Measurements from ENCODE around the gene MICB. TPM values are rescaled to one million over a fixed set of nuclear protein-coding genes. Genes with fewer than 3 reads are reported as not detected.

The MICB gene
- total RNA-seq, 2 experiments from 2014 or later, result 54.2 to 55.7 TPM

DNA sequence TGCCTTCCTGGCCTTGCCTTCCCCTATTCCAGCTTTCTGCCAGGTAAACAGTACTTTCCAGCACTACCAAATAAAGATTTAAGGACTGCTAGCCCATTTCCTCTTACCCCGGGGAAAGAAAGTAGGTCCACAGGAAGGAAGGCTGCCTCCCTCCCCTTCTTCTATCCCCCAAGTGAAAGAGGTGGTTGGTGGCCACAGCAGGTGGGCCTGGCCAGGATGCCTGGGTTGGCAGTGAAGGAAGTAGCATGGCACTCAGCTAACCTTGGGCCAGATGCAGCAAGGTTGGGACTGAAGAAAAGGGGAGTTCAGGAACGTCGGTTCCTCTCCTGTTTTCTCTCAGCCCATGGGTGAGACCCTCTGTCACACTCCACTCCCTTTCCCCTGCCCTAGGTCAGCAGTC, 58.4 kb downstream of the MICB start:
- no peak for DNase-seq
- Mint-ChIP-seq H3K36me3 (ENCODE audit: low read depth) (peaks cover 41% of the 10 kb centered on the region), H3K27ac (peak overlapping the region; percentile 6), H3K4me3 (no peak overlapping the region), H3K4me1 (peaks cover 64% of the 10 kb centered on the region), H3K9me3 (no peaks in the 10 kb centered on the region), H3K27me3 (no peaks in the 10 kb centered on the region)
- ChIA-PET CTCF (interaction anchor here (0.8 to 23.4 kb wide), 7 partner anchors 9 to 42 kb away, joined by 3 to 497 read pairs (median 7); partner anchors contain the start of genes ATP6V1G2, LTB, NCR3 and NFKBIL1), POLR2A (no interaction called here)

DNA sequence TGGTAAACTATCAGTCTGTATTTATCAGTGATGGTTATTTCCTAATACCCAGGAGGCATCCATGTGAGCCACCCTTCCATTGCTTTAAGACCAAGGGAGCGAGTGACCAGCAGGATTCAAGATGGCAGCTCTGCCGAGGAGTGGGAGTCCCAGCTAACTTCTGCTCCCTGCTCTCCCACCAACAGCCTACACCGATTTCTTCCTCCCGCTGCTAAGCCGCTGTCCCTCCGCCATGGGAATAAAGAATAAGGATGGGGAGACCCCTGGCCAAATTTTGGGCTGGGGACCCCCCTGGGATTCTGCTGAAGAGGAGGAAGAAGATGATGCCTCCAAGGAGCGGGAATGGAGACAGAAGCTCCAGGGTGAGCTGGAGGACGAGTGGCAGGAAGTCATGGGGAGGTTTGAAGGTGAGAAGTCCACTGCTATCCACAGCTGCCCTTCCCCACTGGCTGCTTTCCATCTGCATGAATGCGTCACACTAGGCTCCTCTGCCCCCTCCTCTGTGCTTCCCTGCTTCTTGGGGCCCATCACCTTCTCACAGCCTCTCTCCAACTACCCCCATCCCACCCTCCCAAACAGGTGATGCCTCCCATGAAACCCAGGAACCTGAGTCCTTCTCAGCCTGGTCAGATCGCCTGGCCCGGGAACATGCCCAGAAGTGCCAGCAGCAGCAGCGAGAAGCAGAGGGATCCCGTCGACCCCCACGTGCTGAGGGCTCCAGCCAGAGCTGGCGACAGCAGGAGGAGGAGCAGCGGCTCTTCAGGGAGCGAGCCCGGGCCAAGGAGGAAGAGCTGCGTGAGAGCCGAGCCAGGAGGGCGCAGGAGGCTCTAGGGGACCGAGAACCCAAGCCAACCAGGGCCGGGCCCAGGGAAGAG, 59.7 kb downstream of the MICB start:
- H3K4me1 Mint-ChIP-seq, result peaks cover 65% of the 10 kb centered on the region
- CTCF ChIA-PET, result interaction anchor here (1.1 to 23.4 kb wide), 7 partner anchors 9 to 41 kb away, joined by 4 to 497 read pairs (median 5); partner anchors contain the start of genes ATP6V1G2, LST1, LTB and NCR3
- H3K27ac Mint-ChIP-seq, result peak overlapping the region; percentile 69
- DNase-seq, result no peak
- no peaks in the 10 kb centered on the region for H3K9me3 Mint-ChIP-seq
- peaks cover 7% of the 10 kb centered on the region for H3K27me3 Mint-ChIP-seq
- POLR2A ChIA-PET, result no interaction called here
- H3K36me3 Mint-ChIP-seq (ENCODE audit: low read depth), result peaks cover 45% of the 10 kb centered on the region
- H3K4me3 Mint-ChIP-seq, result no peak overlapping the region

DNA sequence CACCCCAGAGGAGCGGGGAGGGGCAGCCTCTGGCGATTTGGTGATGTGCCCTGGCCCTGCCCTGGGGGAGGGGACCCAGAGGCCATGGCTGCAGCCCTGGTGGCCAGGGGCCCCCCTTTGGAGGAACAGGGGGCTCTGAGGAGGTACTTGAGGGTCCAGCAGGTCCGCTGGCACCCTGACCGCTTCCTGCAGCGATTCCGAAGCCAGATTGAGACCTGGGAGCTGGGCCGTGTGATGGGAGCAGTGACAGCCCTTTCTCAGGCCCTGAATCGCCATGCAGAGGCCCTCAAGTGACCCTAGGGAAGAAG, 60.3 kb downstream of the MICB start:
- Mint-ChIP-seq H3K27ac (peak overlapping the region; percentile 89), H3K36me3 (ENCODE audit: low read depth) (peaks cover 49% of the 10 kb centered on the region), H3K4me3 (peak overlapping the region; percentile 62)

DNA sequence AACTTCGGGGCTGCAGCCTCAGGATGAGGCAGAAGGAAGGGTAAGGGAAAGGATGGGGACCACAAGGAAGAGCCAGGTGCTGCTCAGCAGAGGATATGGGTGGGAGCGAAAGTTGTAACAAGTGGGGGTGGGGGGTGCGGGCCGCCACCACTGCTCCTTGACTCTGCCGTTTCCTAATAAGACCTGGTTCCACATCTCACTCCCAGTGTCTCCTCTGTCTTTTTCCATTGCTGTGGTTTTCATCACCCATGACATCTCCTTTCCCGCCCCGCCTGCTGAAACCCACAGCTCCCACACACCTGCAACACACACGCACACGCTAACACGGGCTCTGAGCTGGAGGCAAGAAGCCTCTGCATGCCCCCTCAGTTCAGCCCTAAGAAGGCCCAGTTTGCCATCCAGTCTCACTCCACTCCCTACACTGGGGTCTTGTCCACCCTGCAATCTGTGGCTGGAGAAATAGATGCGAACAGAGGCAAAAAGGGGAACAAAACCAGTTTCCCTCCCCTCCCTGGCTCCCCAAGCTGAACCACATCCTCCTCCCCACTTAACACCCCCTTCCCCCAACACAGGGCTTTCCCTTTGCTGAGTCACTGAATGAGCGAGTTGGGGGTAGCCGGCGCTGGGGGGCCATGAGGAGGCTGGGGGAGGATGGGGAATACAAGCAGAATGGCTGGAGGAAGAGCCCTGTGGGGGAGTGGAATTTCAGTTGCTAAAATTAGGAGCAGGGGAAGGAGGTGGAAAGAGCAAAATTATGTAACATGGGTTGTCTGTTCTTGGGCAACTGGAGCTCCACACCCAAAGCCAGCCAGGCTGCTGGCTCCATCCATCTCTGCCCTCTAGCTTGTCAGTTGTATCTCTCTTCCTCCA, 60.9 kb downstream of the MICB start:
- Mint-ChIP-seq H3K36me3 (ENCODE audit: low read depth) (peaks cover 52% of the 10 kb centered on the region), H3K27ac (peak overlapping the region; percentile 89), H3K9me3 (no peaks in the 10 kb centered on the region), H3K27me3 (peaks cover 14% of the 10 kb centered on the region), H3K4me3 (peak overlapping the region; percentile 62), H3K4me1 (peaks cover 72% of the 10 kb centered on the region)
- CTCF ChIA-PET, result interaction anchor here (1.3 to 23.4 kb wide), 8 partner anchors 8 to 40 kb away, joined by 3 to 497 read pairs (median 16); partner anchors contain the start of genes LTA, LTB, NCR3 and TNF
- DNase-seq, result peak; percentile 59
- POLR2A ChIA-PET, result interaction anchor here (0.6 to 1.6 kb wide), 4 partner anchors 10 to 22 kb away, joined by 3 to 8 read pairs (median 5); partner anchors contain the start of gene TNF

More for the DNA sequence above, 60.3 kb downstream of the MICB start:
- no peaks in the 10 kb centered on the region for H3K9me3 Mint-ChIP-seq
- peaks cover 11% of the 10 kb centered on the region for H3K27me3 Mint-ChIP-seq
- peaks cover 69% of the 10 kb centered on the region for H3K4me1 Mint-ChIP-seq
- ChIA-PET CTCF (interaction anchor here (1.1 to 23.4 kb wide), 7 partner anchors 8 to 40 kb away, joined by 4 to 497 read pairs (median 16); partner anchors contain the start of genes ATP6V1G2, LST1, LTB and NCR3), POLR2A (interaction anchor here (1.0 kb wide), 1 partner anchor 17 kb away, joined by 8 read pairs; the partner anchor contains the start of gene TNF)
- no peak for DNase-seq

DNA sequence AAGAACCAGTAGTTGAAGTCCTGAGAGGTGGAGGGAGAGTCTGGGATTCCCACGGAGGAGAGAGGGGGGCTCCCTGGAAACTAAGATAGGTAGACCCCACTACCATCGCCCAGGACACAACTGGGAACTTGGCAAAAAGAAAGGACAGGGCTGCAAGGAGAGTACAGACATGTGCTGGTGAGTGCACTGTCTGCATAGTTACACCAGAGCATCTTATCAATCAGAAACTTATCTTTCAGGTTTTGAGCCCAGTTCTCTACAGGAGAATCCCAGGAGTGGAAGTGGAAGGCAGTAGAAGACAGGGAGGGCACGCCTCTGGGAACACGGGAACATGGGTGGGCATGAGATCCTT, 61.6 kb downstream of the MICB start:
- no peak for DNase-seq
- CTCF ChIA-PET, result interaction anchor here (1.3 to 23.4 kb wide), 8 partner anchors 9 to 39 kb away, joined by 3 to 497 read pairs (median 16); partner anchors contain the start of genes LTA, LTB, NCR3 and TNF
- H3K27me3 Mint-ChIP-seq, result peaks cover 15% of the 10 kb centered on the region
- H3K27ac Mint-ChIP-seq, result peak overlapping the region; percentile 89
- H3K9me3 Mint-ChIP-seq, result no peaks in the 10 kb centered on the region
- POLR2A ChIA-PET, result interaction anchor here (0.5 to 1.6 kb wide), 4 partner anchors 9 to 28 kb away, joined by 3 to 6 read pairs (median 4); no protein-coding TSS in a partner anchor
- H3K4me3 Mint-ChIP-seq, result peak overlapping the region; percentile 62
- peaks cover 53% of the 10 kb centered on the region for H3K36me3 Mint-ChIP-seq (ENCODE audit: low read depth)
- peaks cover 72% of the 10 kb centered on the region for H3K4me1 Mint-ChIP-seq

DNA sequence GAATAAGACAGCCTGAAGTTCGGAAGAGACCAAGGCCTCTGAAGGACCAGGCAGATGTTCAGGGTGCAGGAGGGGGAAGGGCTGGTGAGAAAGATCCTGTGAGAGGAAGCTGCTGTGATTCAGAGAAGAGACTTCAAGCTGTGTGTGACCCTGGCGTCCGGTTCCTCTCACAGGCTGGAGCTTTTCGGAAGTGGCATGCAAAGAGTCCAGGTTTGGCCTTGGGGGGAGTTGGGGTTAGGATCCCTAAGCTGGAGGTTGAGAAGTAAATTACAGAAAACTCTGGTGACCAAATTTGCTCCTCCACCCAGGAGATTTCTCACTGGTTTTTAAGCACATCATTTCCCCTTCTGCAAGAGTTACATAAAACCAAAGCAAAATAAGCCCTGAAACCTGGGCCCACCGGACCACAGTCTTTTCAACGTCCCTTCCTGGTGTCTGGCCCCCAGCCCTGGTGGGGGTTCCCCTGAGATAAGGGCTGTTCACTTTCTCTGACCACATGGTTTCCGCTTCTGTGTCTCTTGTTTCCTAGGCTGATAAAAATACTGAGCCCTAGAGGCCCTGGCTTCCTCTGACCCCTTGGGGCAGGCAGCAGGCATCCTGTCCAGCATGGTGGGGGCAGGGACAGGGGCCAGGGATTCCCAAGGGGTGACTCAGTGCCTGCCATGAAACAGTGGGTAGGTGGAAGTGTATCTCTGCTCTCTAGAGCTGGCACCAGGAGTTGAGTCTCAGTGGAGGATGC, 62.2 kb downstream of the MICB start:
- no peaks in the 10 kb centered on the region for H3K9me3 Mint-ChIP-seq
- peaks cover 73% of the 10 kb centered on the region for H3K4me1 Mint-ChIP-seq
- peaks cover 59% of the 10 kb centered on the region for H3K36me3 Mint-ChIP-seq (ENCODE audit: low read depth)
- ChIA-PET POLR2A (interaction anchor here (0.5 to 1.6 kb wide), 4 partner anchors 8 to 27 kb away, joined by 3 to 6 read pairs (median 4); partner anchors contain the start of gene TNF), CTCF (interaction anchor here (0.6 to 23.4 kb wide), 8 partner anchors 10 to 39 kb away, joined by 3 to 497 read pairs (median 16); partner anchors contain the start of genes LST1, LTA, LTB and NCR3)
- peaks cover 21% of the 10 kb centered on the region for H3K27me3 Mint-ChIP-seq
- peak; percentile 66 for DNase-seq
- H3K4me3 Mint-ChIP-seq, result peak overlapping the region; percentile 62
- peak overlapping the region; percentile 89 for H3K27ac Mint-ChIP-seq

DNA sequence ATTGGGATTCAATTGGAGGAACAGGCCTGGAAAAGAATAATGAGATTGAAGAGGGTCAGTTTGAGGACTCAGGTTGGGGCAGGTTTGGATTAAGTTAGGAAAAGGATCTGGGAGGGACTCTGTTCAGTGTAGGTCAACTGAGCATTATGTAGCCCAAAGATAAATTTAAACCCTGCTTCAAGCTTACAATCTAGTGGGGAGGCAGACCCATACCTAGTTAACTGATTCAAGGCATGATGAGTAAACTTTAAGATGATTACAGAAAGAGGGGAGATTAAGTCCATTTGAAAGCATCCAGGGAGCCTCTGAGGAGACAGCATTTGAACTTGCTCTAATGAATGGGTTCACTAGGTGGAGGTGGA, 62.7 kb downstream of the MICB start:
- peaks cover 64% of the 10 kb centered on the region for H3K36me3 Mint-ChIP-seq (ENCODE audit: low read depth)
- peaks cover 26% of the 10 kb centered on the region for H3K27me3 Mint-ChIP-seq
- peak overlapping the region; percentile 62 for H3K4me3 Mint-ChIP-seq
- no peaks in the 10 kb centered on the region for H3K9me3 Mint-ChIP-seq
- DNase-seq, result no peak
- ChIA-PET CTCF (interaction anchor here (3.0 to 23.4 kb wide), 6 partner anchors 10 to 38 kb away, joined by 14 to 497 read pairs (median 21); partner anchors contain the start of genes LTA, LTB, NCR3 and TNF), POLR2A (interaction anchor here (0.9 kb wide), 1 partner anchor 15 kb away, joined by 3 read pairs; the partner anchor contains the start of gene TNF)
- H3K4me1 Mint-ChIP-seq, result peaks cover 77% of the 10 kb centered on the region
- no peak overlapping the region for H3K27ac Mint-ChIP-seq

Other genes with a start within 250 kb of the MICB start
- 1,000 to 10,000 TPM; 1,296 to 1,446 TPM for gene HLA-C, start 226.1 kb upstream of the MICB start, total RNA-seq
- gene HLA-B, start 141.0 kb upstream of the MICB start, total RNA-seq, result 1,000 to 10,000 TPM; 4,654 to 4,702 TPM
- 10 to 100 TPM; 10.5 to 10.8 TPM for gene MICA, start 94.5 kb upstream of the MICB start, total RNA-seq
- gene MCCD1, start 30.8 kb downstream of the MICB start, total RNA-seq, result not detected
- 100 to 1,000 TPM; 420 to 442 TPM for gene DDX39B, start 43.9 kb downstream of the MICB start, total RNA-seq
- 1 to 10 TPM; 3.6 to 3.7 TPM for gene ATP6V1G2, start 48.5 kb downstream of the MICB start, total RNA-seq
- gene NFKBIL1, start 49.5 kb downstream of the MICB start, total RNA-seq, result 10 to 100 TPM; 15.8 to 16.0 TPM
- gene LTA, start 74.1 kb downstream of the MICB start, total RNA-seq, result 10 to 100 TPM; 20.9 to 27.0 TPM
- gene TNF, start 77.4 kb downstream of the MICB start, total RNA-seq, result 10 to 100 TPM; 46.5 to 47.1 TPM
- gene LTB, start 84.3 kb downstream of the MICB start, total RNA-seq, result 100 to 1,000 TPM; 585 to 747 TPM
- 10 to 100 TPM; 33.3 to 36.8 TPM for gene LST1, start 88.1 kb downstream of the MICB start, total RNA-seq
- 10 to 100 TPM; 20.0 to 23.8 TPM for gene NCR3, start 94.9 kb downstream of the MICB start, total RNA-seq
- gene AIF1, start 117.1 kb downstream of the MICB start, total RNA-seq, result 10 to 100 TPM; 48.0 to 54.2 TPM
- 100 to 1,000 TPM; 240 to 246 TPM for gene PRRC2A, start 122.6 kb downstream of the MICB start, total RNA-seq
- 100 to 1,000 TPM; 268 to 286 TPM for gene BAG6, start 154.5 kb downstream of the MICB start, total RNA-seq
- 1 to 10 TPM; 3.9 to 4.5 TPM for gene APOM, start 157.7 kb downstream of the MICB start, total RNA-seq
- gene C6orf47, start 162.6 kb downstream of the MICB start, total RNA-seq, result 10 to 100 TPM; 20.2 to 20.9 TPM
- 10 to 100 TPM; 34.4 to 42.9 TPM for gene GPANK1, start 166.9 kb downstream of the MICB start, total RNA-seq
- gene CSNK2B, start 167.9 kb downstream of the MICB start, total RNA-seq, result 100 to 1,000 TPM; 218 to 273 TPM
- gene LY6G5B, start 171.8 kb downstream of the MICB start, total RNA-seq, result 10 to 100 TPM; 26.0 to 27.4 TPM
- gene LY6G5C, start 182.9 kb downstream of the MICB start, total RNA-seq, result 1 to 10 TPM; 1.7 to 2.1 TPM
- 10 to 100 TPM; 47.2 to 54.1 TPM for gene ABHD16A, start 205.2 kb downstream of the MICB start, total RNA-seq
- gene LY6G6F, start 208.7 kb downstream of the MICB start, total RNA-seq, result not detected
- not detected for gene LY6G6D, start 217.2 kb downstream of the MICB start, total RNA-seq
- gene LY6G6C, start 223.6 kb downstream of the MICB start, total RNA-seq, result not detected
- gene MPIG6B, start 225.2 kb downstream of the MICB start, total RNA-seq, result under 1 TPM; 0.15 to 0.19 TPM
- gene DDAH2, start 231.2 kb downstream of the MICB start, total RNA-seq, result 10 to 100 TPM; 13.3 to 15.4 TPM
- gene CLIC1, start 238.4 kb downstream of the MICB start, total RNA-seq, result 100 to 1,000 TPM; 525 to 561 TPM
- 10 to 100 TPM; 56.1 to 58.0 TPM for gene MSH5, start 241.9 kb downstream of the MICB start, total RNA-seq